HCT116 (cell line): ENCODE results near the gene SRP54. TPM values are rescaled to one million over a fixed set of nuclear protein-coding genes. Genes with fewer than 3 reads are reported as not detected.

Experiments
- ATAC-seq: fragments of 200-7000 bp; cut with Tn5 transposase; 2 replicates; pipeline ENCODE4 v1.9.1; 2020; ENCODE audit warnings: mild to moderate bottlenecking, moderate library complexity
- BruUV-seq: library from RNA; stranded (reverse); fragments of 400-500 nt; replicated peaks from 2 replicates; lab custom pipeline; 2021; lab: Mats Ljungman, UMichigan
- CTCF ChIA-PET: fragments of 300-600 bp; sonication (Branson Sonifier 250); formaldehyde crosslinking; loops from one replicate; lab custom pipeline; 2021; ENCODE audit warnings: antibody characterized with exemption; lab: Charles Lee
- POLR2A ChIA-PET: fragments of 300-600, 350-600 bp; sonication (Branson Sonifier 250); formaldehyde crosslinking; loops from one replicate; lab custom pipeline; 2021; ENCODE audit warnings: antibody characterized with exemption; lab: Charles Lee
- RAD21 ChIA-PET, 2 experiments: fragments of 300-600 bp; sonication (Branson Sonifier 250); formaldehyde crosslinking; loops; one replicate each; lab custom pipeline; 2023; ENCODE audit warnings: low total read pairs in 2 of 2; ENCODE audit not compliant: uncharacterized antibody in 2 of 2, unreplicated experiment in 2 of 2, low non-redundant PET in 1 of 2; lab: Charles Lee
- DNase-seq: peaks from one replicate; pipeline ENCODE4 v3.0.0-alpha.2; 2010; ENCODE audit warnings: low read depth, low spot score
- H2AFZ ChIP-seq: fragments of 200-600 bp; shearing (Covaris generic), sonication (generic); 2 replicates; pipeline ENCODE4 v1.6.1; 2017; ENCODE audit warnings: low read depth, mixed run types, mixed read lengths, antibody characterized with exemption, low read length; ENCODE audit not compliant: poor library complexity, severe bottlenecking
- H3K27ac ChIP-seq: 2 replicates; pipeline ENCODE4 v1.5.1; 2012; ENCODE audit warnings: low read depth, low read length
- H3K27me3 ChIP-seq: fragments of 200-600 bp; sonication (generic); 2 replicates; pipeline ENCODE4 v1.6.1; 2016; ENCODE audit warnings: mixed run types, low read length, mixed read lengths; ENCODE audit not compliant: insufficient read depth
- H3K36me3 ChIP-seq, 2 experiments: fragments of 200-500 bp in 1 of 2; fragments of 200-600 bp in 1 of 2; sonication (Bioruptor generic) in 1 of 2; sonication (generic) in 1 of 2; 2 replicates each; pipeline versions ENCODE4 v1.5.1 to v1.6.1; 2014 to 2016; ENCODE audit warnings: low read length in 2 of 2, inconsistent platforms in 1 of 2, mixed read lengths in 1 of 2, mixed run types in 1 of 2; ENCODE audit not compliant: insufficient read depth in 2 of 2, control insufficient read depth in 1 of 2
- H3K4me1 ChIP-seq, 2 experiments: fragments of 200-600 bp in 1 of 2; sonication (generic) in 1 of 2; 2 replicates each; pipeline versions ENCODE4 v1.5.1 to v1.6.1; 2012 to 2017; ENCODE audit warnings: low read length in 2 of 2, inconsistent platforms in 1 of 2, mild to moderate bottlenecking in 1 of 2, mixed read lengths in 1 of 2, mixed run types in 1 of 2, moderate library complexity in 1 of 2; ENCODE audit not compliant: insufficient read depth in 2 of 2, control insufficient read depth in 1 of 2
- H3K4me2 ChIP-seq: fragments of 200-600 bp; sonication (generic); 2 replicates; pipeline ENCODE4 v1.6.1; 2017; ENCODE audit warnings: mixed run types, low read length, mixed read lengths
- H3K4me3 ChIP-seq, 2 experiments: fragments of 200-600 bp in 1 of 2; sonication (generic) in 1 of 2; replicated peaks in 1 of 2; 2 replicates each; pipeline ENCODE4 v1.5.1; 2011 to 2016; ENCODE audit warnings: low read length in 2 of 2, control low read depth in 1 of 2, low read depth in 1 of 2, mild to moderate bottlenecking in 1 of 2, mixed read lengths in 1 of 2, mixed run types in 1 of 2
- H3K79me2 ChIP-seq: fragments of 200-600 bp; sonication (generic); 2 replicates; pipeline ENCODE4 v1.6.1; 2017; ENCODE audit warnings: mild to moderate bottlenecking, mixed run types, low read length, moderate library complexity, mixed read lengths; ENCODE audit not compliant: insufficient read depth
- H3K9ac ChIP-seq: fragments of 200-600 bp; sonication (generic); 2 replicates; pipeline ENCODE4 v1.6.1; 2016; ENCODE audit warnings: low read length, mixed read lengths
- H3K9me2 ChIP-seq: fragments of 200-600 bp; sonication (generic), shearing (Covaris generic); 2 replicates; pipeline ENCODE4 v1.6.1; 2017; ENCODE audit warnings: mixed run types, mild to moderate bottlenecking, moderate library complexity; ENCODE audit not compliant: insufficient read depth
- H3K9me3 ChIP-seq, 2 experiments: fragments of 200-500 bp in 1 of 2; fragments of 200-600 bp in 1 of 2; sonication (Bioruptor generic) in 1 of 2; sonication (generic) in 1 of 2; 2 replicates each; pipeline ENCODE4 v1.6.1; 2014 to 2017; ENCODE audit warnings: low read length in 2 of 2, mixed read lengths in 2 of 2, inconsistent platforms in 1 of 2, low read depth in 1 of 2, mild to moderate bottlenecking in 1 of 2, mixed run types in 1 of 2, moderate library complexity in 1 of 2; ENCODE audit not compliant: control insufficient read depth in 1 of 2, insufficient read depth in 1 of 2
- H4K20me1 ChIP-seq: fragments of 200-600 bp; sonication (generic), shearing (Covaris generic); 2 replicates; pipeline ENCODE4 v1.6.1; 2017; ENCODE audit warnings: mixed run types, mild to moderate bottlenecking, moderate library complexity; ENCODE audit not compliant: insufficient read depth
- ATF3 ChIP-seq: IDR thresholded peaks from 2 replicates; pipeline ENCODE4 v1.6.1; 2012
- CBX3 ChIP-seq: IDR thresholded peaks from 2 replicates; pipeline ENCODE4 v1.6.1; 2012; ENCODE audit warnings: low read depth
- CEBPB ChIP-seq: IDR thresholded peaks from 2 replicates; pipeline ENCODE4 v1.6.1; 2012; ENCODE audit warnings: low read depth
- CTCF ChIP-seq, 3 experiments: fragments of 200-600 bp in 1 of 3; sonication (generic) in 1 of 3; IDR thresholded peaks in 2 of 3; conservative IDR thresholded peaks in 1 of 3; 2 replicates each; pipeline ENCODE4 v1.5.1; 2012 to 2017; ENCODE audit warnings: low read depth in 2 of 3, low read length in 2 of 3, antibody characterized with exemption in 1 of 3, borderline replicate concordance in 1 of 3, control low read depth in 1 of 3, mild to moderate bottlenecking in 1 of 3, mixed read lengths in 1 of 3, mixed run types in 1 of 3, moderate library complexity in 1 of 3; ENCODE audit not compliant: insufficient read depth in 1 of 3
- ELF1 ChIP-seq: IDR thresholded peaks from 2 replicates; pipeline ENCODE4 v1.6.1; 2012; ENCODE audit warnings: low read depth, borderline replicate concordance
- JUND ChIP-seq: IDR thresholded peaks from 2 replicates; pipeline ENCODE4 v1.6.1; 2012
- MAX ChIP-seq: IDR thresholded peaks from 2 replicates; pipeline ENCODE4 v1.6.1; 2012
- POLR2A ChIP-seq: IDR thresholded peaks from 2 replicates; pipeline ENCODE4 v1.7.0; 2011; ENCODE audit warnings: borderline replicate concordance; ENCODE audit not compliant: insufficient read depth, insufficient read length; ENCODE audit errors: extremely low read depth
- POLR2AphosphoS5 ChIP-seq: IDR thresholded peaks from 2 replicates; pipeline ENCODE4 v1.6.1; 2011; ENCODE audit warnings: mild to moderate bottlenecking, low read depth, low read length, moderate library complexity
- RAD21 ChIP-seq: IDR thresholded peaks from 2 replicates; pipeline ENCODE4 v1.6.1; 2012; ENCODE audit warnings: low read depth, mild to moderate bottlenecking
- REST ChIP-seq: IDR thresholded peaks from 2 replicates; pipeline ENCODE4 v1.6.1; 2012; ENCODE audit warnings: low read depth
- SIN3A ChIP-seq: IDR thresholded peaks from 2 replicates; pipeline ENCODE4 v1.6.1; 2012; ENCODE audit warnings: low read depth
- SP1 ChIP-seq: IDR thresholded peaks from 2 replicates; pipeline ENCODE4 v1.6.1; 2012; ENCODE audit warnings: low read depth
- SRF ChIP-seq: IDR thresholded peaks from 2 replicates; pipeline ENCODE4 v1.6.1; 2012; ENCODE audit warnings: low read depth
- YY1 ChIP-seq: IDR thresholded peaks from 2 replicates; pipeline ENCODE4 v1.6.1; 2011; ENCODE audit warnings: low read length, low read depth, moderate library complexity, mild to moderate bottlenecking; ENCODE audit not compliant: insufficient replicate concordance; ENCODE audit errors: extremely low read depth
- ZBTB33 ChIP-seq: IDR thresholded peaks from 2 replicates; pipeline ENCODE4 v1.6.1; 2011; ENCODE audit warnings: mild to moderate bottlenecking, low read length, moderate library complexity; ENCODE audit not compliant: insufficient replicate concordance; ENCODE audit errors: extremely low read depth
- ZFX ChIP-seq: fragments of 450-650 bp; IDR thresholded peaks from 2 replicates; pipeline ENCODE4 v1.6.1; 2017
- intact Hi-C: fragments of 100-400 bp; cut with micrococcal nuclease; formaldehyde crosslinking; loops from 2 replicates; pipeline ENCODE4 v1.10.0; 2022
- total RNA-seq: library from RNA; stranded (reverse); gene quantifications from one replicate; pipeline ENCODE4 v1.2.1, GENCODE V29; 2021; ENCODE audit not compliant: unreplicated experiment

SRP54 gene
- total RNA-seq, 1 experiment from 2014 or later = 53.0 TPM

- H3K27me3 ChIP-seq = no peaks in the 10 kb centered on the region
- H4K20me1 ChIP-seq = no peaks in the 10 kb centered on the region; the same call in 1 of the 2 replicates
- H3K36me3 ChIP-seq = no peaks in the 10 kb centered on the region
- no TSS peak for BruUV-seq
- no peaks in the 10 kb centered on the region for H3K9me3 ChIP-seq
- no peak overlapping the region for H3K4me3 ChIP-seq
- DNase-seq = no peak
- intact Hi-C loops = no loop called here
- no peak overlapping the region for H2AFZ ChIP-seq
- CTCF ChIA-PET = no interaction called here
- H3K9ac ChIP-seq = no peak overlapping the region
- POLR2A ChIA-PET = no interaction called here
- RAD21 ChIA-PET = no interaction called here
- H3K9me2 ChIP-seq = no peaks in the 10 kb centered on the region
- ATAC-seq = no peak
- H3K79me2 ChIP-seq = peaks cover 89% of the 10 kb centered on the region
- H3K27ac ChIP-seq = no peak overlapping the region
- no peak overlapping the region for H3K4me2 ChIP-seq
- TF ChIP-seq CEBPB (no peak), YY1 (no peak), POLR2A (no peak), REST (no peak), RAD21 (no peak), ZBTB33 (no peak), CTCF (IDR thresholded peaks at IDR 0.05 in 2 of 3, conservative IDR thresholded peaks at IDR 0.05 in 1 of 3; ENCODE audit: borderline replicate concordance in 1 of 3, insufficient read depth in 1 of 3, low read depth in 2 of 3, low read length in 2 of 3) (no peak), JUND (no peak), ZFX (no peak), CBX3 (no peak), ELF1 (no peak), SIN3A (no peak), ATF3 (no peak), MAX (no peak), SP1 (no peak), SRF (no peak), POLR2AphosphoS5 (no peak)
- H3K4me1 ChIP-seq = no peaks in the 10 kb centered on the region
Measured at GRCh38 chr14:34989762-34990161, 7.0 kb downstream of the SRP54 start.
